ENCODE data around the gene GRPEL2.
"Not testable (repeated sequence)": the region's sequence is repeated elsewhere in the genome, so short reads cannot be mapped to it uniquely, and the experiment has no call there.

DNA sequence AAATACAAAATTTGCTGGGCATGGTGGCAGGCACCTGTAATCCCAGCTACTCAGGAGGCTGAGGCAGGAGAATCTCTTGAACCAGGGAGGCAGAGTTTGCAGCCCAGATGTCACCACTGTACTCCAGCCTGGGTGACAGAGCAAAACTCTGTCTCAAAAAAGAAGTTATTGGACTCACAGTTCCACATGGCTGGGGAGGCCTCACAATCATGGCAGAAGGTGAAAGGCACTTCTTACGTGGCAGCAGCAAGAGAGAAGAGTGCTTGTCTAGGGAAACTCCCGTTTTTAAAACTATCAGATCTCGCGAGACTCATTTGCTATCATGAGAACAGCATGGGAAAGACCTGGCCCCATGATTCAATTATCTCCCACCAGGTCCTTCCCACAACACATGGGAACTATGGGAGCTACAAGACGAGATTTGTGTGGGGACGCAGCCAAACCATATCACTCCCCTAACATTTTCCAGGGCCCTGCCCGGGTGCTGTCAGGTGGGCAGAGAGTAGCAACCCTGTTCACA lies 53.5 kb downstream of the GRPEL2 start:
- not testable (repeated sequence) for TF ChIP-seq CTCF, POLR2AphosphoS5 (IDR thresholded peaks at IDR 0.05)
